Ramos (cell line): ENCODE data around the gene ADNP2.
"Not testable (repeated sequence)": the region's sequence is repeated elsewhere in the genome, so short reads cannot be mapped to it uniquely, and the experiment has no call there.

Source experiments
- in situ Hi-C: fragments of 300-500 bp; cut with MboI; formaldehyde crosslinking; loops from one replicate; pipeline ENCODE4 v1.14.3; 2022; ENCODE audit warnings: low sequenced_read_pairs; ENCODE audit not compliant: unreplicated experiment

Gene ADNP2

GRCh38 chr18:80140455-80140985 is 31.5 kb downstream of the ADNP2 start:
- in situ Hi-C loops, result no loop called here

- in situ Hi-C loops, result no loop called here
Observed at GRCh38 chr18:80143881-80144280, 34.8 kb downstream of the ADNP2 start.

GRCh38 chr18:80145196-80145804 is 36.2 kb downstream of the ADNP2 start:
- in situ Hi-C loops, result no loop called here

- in situ Hi-C loops, result no loop called here
Observed at GRCh38 chr18:80147037-80147417, 38.0 kb downstream of the ADNP2 start.

- in situ Hi-C loops, result no loop called here
Observed at GRCh38 chr18:80147418-80148325, 38.6 kb downstream of the ADNP2 start.

GRCh38 chr18:80148326-80149199 is 39.5 kb downstream of the ADNP2 start:
- in situ Hi-C loops, result no loop called here

GRCh38 chr18:80149667-80150066 is 40.6 kb downstream of the ADNP2 start:
- in situ Hi-C loops, result no loop called here

GRCh38 chr18:80154293-80154692 is 45.2 kb downstream of the ADNP2 start:
- in situ Hi-C loops, result no loop called here

- in situ Hi-C loops, result no loop called here
Observed at GRCh38 chr18:80157708-80158343, 48.8 kb downstream of the ADNP2 start.

GRCh38 chr18:80158365-80158764 is 49.3 kb downstream of the ADNP2 start:
- in situ Hi-C loops, result no loop called here

- in situ Hi-C loops, result no loop called here
Observed at GRCh38 chr18:80159713-80160636, 50.9 kb downstream of the ADNP2 start.

GRCh38 chr18:80161781-80162417 is 52.8 kb downstream of the ADNP2 start:
- in situ Hi-C loops, result no loop called here

- in situ Hi-C loops, result no loop called here
Observed at GRCh38 chr18:80163183-80163582, 54.1 kb downstream of the ADNP2 start.

GRCh38 chr18:80164727-80165355 is 55.8 kb downstream of the ADNP2 start:
- in situ Hi-C loops, result not testable (repeated sequence)

GRCh38 chr18:80166240-80166639 is 57.2 kb downstream of the ADNP2 start:
- in situ Hi-C loops, result no loop called here

- in situ Hi-C loops, result no loop called here
Observed at GRCh38 chr18:80166725-80167124, 57.7 kb downstream of the ADNP2 start.

- in situ Hi-C loops, result no loop called here
Observed at GRCh38 chr18:80167331-80167730, 58.3 kb downstream of the ADNP2 start.

GRCh38 chr18:80167931-80168330 is 58.9 kb downstream of the ADNP2 start:
- in situ Hi-C loops, result no loop called here
